Measurements from ENCODE around the gene IRS1.

GRCh38 chr2:226703514-226703913, 96.1 kb downstream of the IRS1 start:
- no peak for TF ChIP-seq TAF1 (IDR thresholded peaks at IDR 0.05; ENCODE audit: borderline replicate concordance, insufficient read depth, low read length)
- TF ChIP-seq REST (IDR thresholded peaks at IDR 0.05; ENCODE audit: insufficient read depth in 1 of 2, low read depth in 2 of 2, low read length in 2 of 2), result no peak
- no peak for TF ChIP-seq SIN3A (IDR thresholded peaks at IDR 0.05; ENCODE audit: borderline replicate concordance, insufficient read depth, low read length)
- TF ChIP-seq POLR2AphosphoS5 (IDR thresholded peaks at IDR 0.05; ENCODE audit: low read depth, low read length), result no peak
- no peak for TF ChIP-seq FOXP2 (optimal IDR thresholded peaks at IDR 0.05; ENCODE audit: borderline replicate concordance, extremely low read depth, extremely low read length, insufficient read depth)
